GM12865 (cell line): Measurements from ENCODE around the gene CACTIN.

ENCODE experiments used
- DNase-seq: peaks from one replicate; pipeline ENCODE4 v3.0.0; 2010; ENCODE audit warnings: low read depth
- H3K4me3 ChIP-seq: 2 replicates; pipeline ENCODE4 v1.5.1; 2011; ENCODE audit warnings: mild to moderate bottlenecking, low read depth, low read length, control low read depth
- CTCF ChIP-seq: IDR thresholded peaks from 2 replicates; pipeline ENCODE4 v1.5.1; 2011; ENCODE audit warnings: low read length, control low read depth, low read depth, inconsistent platforms; ENCODE audit not compliant: insufficient read depth; ENCODE audit errors: missing control alignments

Gene CACTIN

GRCh38 chr19:3656073-3656746, 29.6 kb upstream of the CACTIN start:
- DNase-seq, result no peak
- no peak for TF ChIP-seq CTCF
- H3K4me3 ChIP-seq, result no peak overlapping the region

GRCh38 chr19:3655402-3656072, 28.9 kb upstream of the CACTIN start:
- no peak overlapping the region for H3K4me3 ChIP-seq
- TF ChIP-seq CTCF, result no peak
- DNase-seq, result no peak

GRCh38 chr19:3653865-3654513, 27.4 kb upstream of the CACTIN start:
- H3K4me3 ChIP-seq, result no peak overlapping the region
- no peak for TF ChIP-seq CTCF
- DNase-seq, result no peak

GRCh38 chr19:3653081-3653795, 26.6 kb upstream of the CACTIN start:
- no peak for TF ChIP-seq CTCF
- H3K4me3 ChIP-seq, result no peak overlapping the region
- DNase-seq, result no peak

- DNase-seq, result no peak
- no peak overlapping the region for H3K4me3 ChIP-seq
- TF ChIP-seq CTCF, result no peak
Measured at GRCh38 chr19:3652422-3652821, 25.8 kb upstream of the CACTIN start.

GRCh38 chr19:3651684-3652083, 25.1 kb upstream of the CACTIN start:
- H3K4me3 ChIP-seq, result no peak overlapping the region
- no peak for TF ChIP-seq CTCF

More at GRCh38 chr19:3651684-3652083, 25.1 kb upstream of the CACTIN start:
- no peak for DNase-seq
